VCaP (cell line): Measurements from ENCODE around the gene RIBC2.
"Not testable (repeated sequence)": the region's sequence is repeated elsewhere in the genome, so short reads cannot be mapped to it uniquely, and the experiment has no call there.

Experiments
- H3K27ac ChIP-seq: fragments of 450-650 bp; 2 replicates; pipeline ENCODE4 v1.5.1; 2017
- TF ChIP-seq, protein P1 (sequence below): fragments of 450-650 bp; conservative IDR thresholded peaks from 2 replicates; pipeline ENCODE4 v1.5.1; 2017; ENCODE audit warnings: mild to moderate bottlenecking, moderate library complexity

The RIBC2 gene

DNA sequence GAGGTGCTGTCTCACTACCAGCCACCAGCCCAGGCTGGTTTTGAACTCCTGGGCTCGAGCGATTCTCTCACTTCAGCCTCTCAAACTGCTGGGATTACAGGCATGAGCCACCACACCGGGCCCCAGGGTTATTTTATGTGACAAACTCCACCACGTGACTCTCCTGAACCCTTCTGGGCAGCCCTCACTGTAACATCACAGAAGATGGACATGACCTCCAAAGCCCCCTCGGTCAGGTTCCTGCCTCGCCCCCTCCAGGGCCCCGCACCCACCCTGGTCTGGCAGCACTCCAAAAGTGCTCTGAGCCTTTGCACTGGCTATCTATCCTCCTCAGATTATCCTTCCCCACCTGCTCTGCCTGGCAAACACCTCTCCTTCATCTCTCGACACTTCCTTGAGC is 43.3 kb downstream of the RIBC2 start:
- TF ChIP-seq, protein P1, sequence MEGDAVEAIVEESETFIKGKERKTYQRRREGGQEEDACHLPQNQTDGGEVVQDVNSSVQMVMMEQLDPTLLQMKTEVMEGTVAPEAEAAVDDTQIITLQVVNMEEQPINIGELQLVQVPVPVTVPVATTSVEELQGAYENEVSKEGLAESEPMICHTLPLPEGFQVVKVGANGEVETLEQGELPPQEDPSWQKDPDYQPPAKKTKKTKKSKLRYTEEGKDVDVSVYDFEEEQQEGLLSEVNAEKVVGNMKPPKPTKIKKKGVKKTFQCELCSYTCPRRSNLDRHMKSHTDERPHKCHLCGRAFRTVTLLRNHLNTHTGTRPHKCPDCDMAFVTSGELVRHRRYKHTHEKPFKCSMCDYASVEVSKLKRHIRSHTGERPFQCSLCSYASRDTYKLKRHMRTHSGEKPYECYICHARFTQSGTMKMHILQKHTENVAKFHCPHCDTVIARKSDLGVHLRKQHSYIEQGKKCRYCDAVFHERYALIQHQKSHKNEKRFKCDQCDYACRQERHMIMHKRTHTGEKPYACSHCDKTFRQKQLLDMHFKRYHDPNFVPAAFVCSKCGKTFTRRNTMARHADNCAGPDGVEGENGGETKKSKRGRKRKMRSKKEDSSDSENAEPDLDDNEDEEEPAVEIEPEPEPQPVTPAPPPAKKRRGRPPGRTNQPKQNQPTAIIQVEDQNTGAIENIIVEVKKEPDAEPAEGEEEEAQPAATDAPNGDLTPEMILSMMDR, result no peak

DNA sequence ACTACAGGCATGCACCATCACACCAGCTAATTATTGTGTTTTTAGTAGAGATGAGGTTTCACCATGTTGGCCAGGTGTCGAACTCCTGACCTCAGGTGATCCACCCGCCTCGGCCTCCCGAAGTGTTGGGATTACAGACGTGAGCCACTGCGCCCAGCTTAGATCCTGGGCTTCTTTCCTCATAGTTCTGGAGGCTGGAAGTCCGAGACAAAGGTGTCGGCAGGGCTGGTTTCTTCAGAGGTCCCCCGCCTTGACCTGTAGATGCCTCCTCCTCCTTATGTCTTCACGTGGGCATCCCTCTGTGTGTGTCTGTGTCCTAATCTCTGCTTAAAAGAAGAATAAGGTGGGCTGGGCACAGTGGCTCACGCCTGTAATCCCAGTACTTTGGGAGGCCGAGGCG is 45.0 kb downstream of the RIBC2 start:
- no peak overlapping the region for H3K27ac ChIP-seq
- TF ChIP-seq, protein P1, result no peak

More for the DNA sequence above, 43.3 kb downstream of the RIBC2 start:
- no peak overlapping the region for H3K27ac ChIP-seq

- TF ChIP-seq, protein P1, result no peak
- no peak overlapping the region for H3K27ac ChIP-seq
These were observed 45.7 kb downstream of the RIBC2 start for GRCh38 chr22:45459235-45459634.

- H3K27ac ChIP-seq, result no peak overlapping the region
- TF ChIP-seq, protein P1, result no peak
These were observed 47.0 kb downstream of the RIBC2 start for GRCh38 chr22:45460288-45461109.

DNA sequence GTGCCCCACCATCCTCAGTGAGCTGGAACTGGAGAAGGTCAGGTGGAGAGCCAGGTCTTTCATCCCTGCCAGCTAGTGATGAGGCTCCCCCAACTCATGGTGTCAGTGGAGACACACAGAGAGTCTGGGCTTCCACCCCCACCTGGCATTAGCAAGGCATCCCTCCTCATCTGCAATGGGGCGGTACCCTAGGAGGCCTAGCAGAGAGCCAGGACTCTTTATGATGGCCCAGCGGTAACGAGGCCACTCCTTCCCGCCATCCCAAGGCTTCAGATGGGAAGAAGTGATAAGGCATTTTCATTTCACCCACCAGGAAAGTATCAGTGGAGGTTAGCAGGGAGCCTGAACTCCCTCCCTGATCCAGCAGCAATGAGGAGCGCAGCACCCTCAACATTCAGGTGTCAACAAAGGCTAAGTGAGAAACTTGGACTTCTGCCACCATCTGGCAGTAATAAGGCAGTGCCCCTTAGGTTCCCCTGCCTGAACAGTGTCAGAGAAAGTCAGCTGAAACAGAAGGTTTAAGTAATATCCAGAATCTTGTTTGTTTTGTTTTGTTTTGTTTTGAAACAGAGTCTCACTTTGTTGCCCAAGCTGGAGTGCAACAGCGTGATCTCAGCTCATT is 48.7 kb downstream of the RIBC2 start:
- TF ChIP-seq, protein P1, result no peak
- no peak overlapping the region for H3K27ac ChIP-seq

- H3K27ac ChIP-seq, result not testable (repeated sequence)
These were observed 50.2 kb downstream of the RIBC2 start for GRCh38 chr22:45463691-45464090.

DNA sequence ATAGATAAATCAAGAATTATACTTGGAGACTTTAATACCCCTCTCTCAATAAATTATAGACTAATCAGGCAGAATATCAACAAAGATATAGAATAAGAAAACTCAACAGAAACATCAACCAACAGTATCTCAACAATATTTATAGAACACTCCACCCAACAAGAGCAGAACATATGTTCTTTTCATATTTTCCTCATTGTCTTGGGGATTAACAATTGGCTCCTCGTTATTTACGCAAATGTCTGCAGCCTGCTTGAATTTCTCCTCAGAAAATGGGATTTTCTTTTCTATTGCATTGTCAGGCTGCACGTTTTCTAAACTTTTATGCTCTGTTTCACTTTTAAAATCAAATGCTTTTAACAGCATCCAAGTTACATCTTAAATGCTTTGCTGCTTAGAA is 52.1 kb downstream of the RIBC2 start:
- no peak overlapping the region for H3K27ac ChIP-seq
- TF ChIP-seq, protein P1, result no peak

GRCh38 chr22:45468872-45469271 is 55.4 kb downstream of the RIBC2 start:
- no peak overlapping the region for H3K27ac ChIP-seq
- TF ChIP-seq, protein P1, result no peak
